ENCODE measurements around the gene CDIPT.
"Not testable (repeated sequence)": the region's sequence is repeated elsewhere in the genome, so short reads cannot be mapped to it uniquely, and the experiment has no call there.

The CDIPT gene

GRCh38 chr16:29894352-29894751 lies 31.3 kb upstream of the CDIPT start:
- no peak for DNase-seq

GRCh38 chr16:29893553-29893952 lies 30.5 kb upstream of the CDIPT start:
- DNase-seq, result no peak

GRCh38 chr16:29892458-29892813 lies 29.4 kb upstream of the CDIPT start:
- DNase-seq, result no peak

- DNase-seq, result no peak
These were observed 28.8 kb upstream of the CDIPT start for GRCh38 chr16:29891525-29892457.

- not testable (repeated sequence) for DNase-seq
These were observed 26.3 kb upstream of the CDIPT start for GRCh38 chr16:29889372-29889771.

GRCh38 chr16:29883987-29884386 lies 21.0 kb upstream of the CDIPT start:
- DNase-seq, result no peak

- DNase-seq, result no peak
These were observed 18.0 kb upstream of the CDIPT start for GRCh38 chr16:29881050-29881449.

GRCh38 chr16:29878172-29878571 lies 15.1 kb upstream of the CDIPT start:
- DNase-seq, result no peak

- no peak for DNase-seq
These were observed 14.4 kb upstream of the CDIPT start for GRCh38 chr16:29877266-29877961.

- no peak for DNase-seq
These were observed 13.7 kb upstream of the CDIPT start for GRCh38 chr16:29876594-29877249.

- no peak for DNase-seq
These were observed 13.2 kb upstream of the CDIPT start for GRCh38 chr16:29876217-29876593.

- DNase-seq, result no peak
These were observed 12.2 kb upstream of the CDIPT start for GRCh38 chr16:29875206-29875605.

GRCh38 chr16:29873319-29873718 lies 10.3 kb upstream of the CDIPT start:
- no peak for DNase-seq

- no peak for DNase-seq
These were observed 9.0 kb upstream of the CDIPT start for GRCh38 chr16:29871822-29872546.

- not testable (repeated sequence) for DNase-seq
These were observed 6.0 kb upstream of the CDIPT start for GRCh38 chr16:29869067-29869466.

GRCh38 chr16:29868396-29869009 lies 5.5 kb upstream of the CDIPT start:
- no peak for DNase-seq

GRCh38 chr16:29864205-29864604 lies 1.2 kb upstream of the CDIPT start:
- no peak for DNase-seq

GRCh38 chr16:29863669-29863984 lies 601 bp upstream of the CDIPT start:
- no peak for DNase-seq

- peak; percentile 14 for DNase-seq
These were observed 593 bp downstream of the CDIPT start for GRCh38 chr16:29862383-29862883.

- no peak for DNase-seq
These were observed 2.8 kb downstream of the CDIPT start for GRCh38 chr16:29860218-29860617.

- no peak for DNase-seq
These were observed 4.1 kb downstream of the CDIPT start for GRCh38 chr16:29858974-29859373.

- DNase-seq, result no peak
These were observed 4.7 kb downstream of the CDIPT start for GRCh38 chr16:29858149-29858849.
